LoVo (cell line): ENCODE measurements around the gene MDM1.

Experiments used
- DNase-seq: peaks from one replicate; pipeline ENCODE4 v3.0.0-alpha.2; 2016; ENCODE audit warnings: low spot score

Gene MDM1

GRCh38 chr12:68356060-68356695, 24.0 kb upstream of the MDM1 start:
- DNase-seq, result no peak

- DNase-seq, result no peak
Measured at GRCh38 chr12:68354977-68355541, 22.9 kb upstream of the MDM1 start.

GRCh38 chr12:68352067-68352466, 19.9 kb upstream of the MDM1 start:
- DNase-seq, result peak; percentile 26

- DNase-seq, result no peak
Measured at GRCh38 chr12:68350753-68351152, 18.6 kb upstream of the MDM1 start.

- DNase-seq, result no peak
Measured at GRCh38 chr12:68349921-68350606, 17.9 kb upstream of the MDM1 start.

GRCh38 chr12:68349220-68349621, 17.1 kb upstream of the MDM1 start:
- no peak for DNase-seq

GRCh38 chr12:68348419-68348818, 16.3 kb upstream of the MDM1 start:
- DNase-seq, result no peak

GRCh38 chr12:68345763-68346162, 13.6 kb upstream of the MDM1 start:
- no peak for DNase-seq

- DNase-seq, result no peak
Measured at GRCh38 chr12:68344126-68344525, 12.0 kb upstream of the MDM1 start.

GRCh38 chr12:68342966-68343365, 10.8 kb upstream of the MDM1 start:
- no peak for DNase-seq

GRCh38 chr12:68341822-68342221, 9.7 kb upstream of the MDM1 start:
- DNase-seq, result no peak

- no peak for DNase-seq
Measured at GRCh38 chr12:68340404-68341270, 8.5 kb upstream of the MDM1 start.

GRCh38 chr12:68336889-68337303, 4.7 kb upstream of the MDM1 start:
- peak; percentile 51 for DNase-seq

GRCh38 chr12:68335462-68335861, 3.3 kb upstream of the MDM1 start:
- DNase-seq, result no peak

- no peak for DNase-seq
Measured at GRCh38 chr12:68334132-68334531, 2.0 kb upstream of the MDM1 start.

GRCh38 chr12:68332728-68333630, 817 bp upstream of the MDM1 start:
- DNase-seq, result no peak

GRCh38 chr12:68331500-68331868, 678 bp downstream of the MDM1 start:
- DNase-seq, result no peak

GRCh38 chr12:68327896-68328295, 4.3 kb downstream of the MDM1 start:
- no peak for DNase-seq

GRCh38 chr12:68326716-68327115, 5.4 kb downstream of the MDM1 start:
- DNase-seq, result no peak

GRCh38 chr12:68325966-68326365, 6.2 kb downstream of the MDM1 start:
- DNase-seq, result no peak

- no peak for DNase-seq
Measured at GRCh38 chr12:68324531-68324930, 7.6 kb downstream of the MDM1 start.

- DNase-seq, result no peak
Measured at GRCh38 chr12:68321140-68321539, 11.0 kb downstream of the MDM1 start.
